22Rv1 (cell line): Measurements from ENCODE around the gene SARS1.

Experiments
- ZFX ChIP-seq: fragments of 450-650 bp; IDR thresholded peaks from 2 replicates; pipeline ENCODE4 v1.6.1; 2017; ENCODE audit warnings: antibody characterized with exemption, borderline replicate concordance
- TF ChIP-seq, protein P1 (sequence below): fragments of 450-650 bp; IDR thresholded peaks from 2 replicates; pipeline ENCODE4 v1.5.1; 2017; ENCODE audit warnings: mild to moderate bottlenecking

DNA sequence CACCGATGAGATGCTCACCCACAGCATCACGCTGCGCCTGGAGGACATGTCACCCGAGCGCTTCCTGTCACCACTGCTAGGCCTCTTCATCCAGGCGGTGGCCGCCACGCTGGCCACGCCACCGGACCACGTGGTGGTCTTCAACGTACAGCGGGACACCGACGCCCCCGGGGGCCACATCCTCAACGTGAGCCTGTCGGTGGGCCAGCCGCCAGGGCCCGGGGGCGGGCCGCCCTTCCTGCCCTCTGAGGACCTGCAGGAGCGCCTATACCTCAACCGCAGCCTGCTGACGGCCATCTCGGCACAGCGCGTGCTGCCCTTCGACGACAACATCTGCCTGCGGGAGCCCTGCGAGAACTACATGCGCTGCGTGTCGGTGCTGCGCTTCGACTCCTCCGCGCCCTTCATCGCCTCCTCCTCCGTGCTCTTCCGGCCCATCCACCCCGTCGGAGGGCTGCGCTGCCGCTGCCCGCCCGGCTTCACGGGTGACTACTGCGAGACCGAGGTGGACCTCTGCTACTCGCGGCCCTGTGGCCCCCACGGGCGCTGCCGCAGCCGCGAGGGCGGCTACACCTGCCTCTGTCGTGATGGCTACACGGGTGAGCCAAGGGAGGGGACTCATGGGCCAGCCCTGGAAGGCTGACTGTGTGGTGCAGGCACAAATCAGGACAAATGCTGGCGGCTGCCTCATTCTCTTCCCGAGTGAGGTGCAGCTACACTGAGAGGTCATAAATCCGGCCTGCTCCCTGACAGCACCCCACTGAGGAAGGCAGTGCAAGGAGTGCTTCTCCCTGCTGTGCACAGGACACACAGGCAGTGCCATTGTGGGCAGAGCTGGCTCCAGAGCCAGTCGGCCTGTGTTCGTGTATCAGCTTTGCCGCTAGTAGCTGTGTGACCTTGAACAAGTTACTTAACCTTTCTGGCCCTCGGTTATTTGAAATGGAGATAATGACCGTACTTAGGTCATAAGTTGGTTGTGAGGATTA lies 45.1 kb downstream of the SARS1 start:
- TF ChIP-seq, protein P1, sequence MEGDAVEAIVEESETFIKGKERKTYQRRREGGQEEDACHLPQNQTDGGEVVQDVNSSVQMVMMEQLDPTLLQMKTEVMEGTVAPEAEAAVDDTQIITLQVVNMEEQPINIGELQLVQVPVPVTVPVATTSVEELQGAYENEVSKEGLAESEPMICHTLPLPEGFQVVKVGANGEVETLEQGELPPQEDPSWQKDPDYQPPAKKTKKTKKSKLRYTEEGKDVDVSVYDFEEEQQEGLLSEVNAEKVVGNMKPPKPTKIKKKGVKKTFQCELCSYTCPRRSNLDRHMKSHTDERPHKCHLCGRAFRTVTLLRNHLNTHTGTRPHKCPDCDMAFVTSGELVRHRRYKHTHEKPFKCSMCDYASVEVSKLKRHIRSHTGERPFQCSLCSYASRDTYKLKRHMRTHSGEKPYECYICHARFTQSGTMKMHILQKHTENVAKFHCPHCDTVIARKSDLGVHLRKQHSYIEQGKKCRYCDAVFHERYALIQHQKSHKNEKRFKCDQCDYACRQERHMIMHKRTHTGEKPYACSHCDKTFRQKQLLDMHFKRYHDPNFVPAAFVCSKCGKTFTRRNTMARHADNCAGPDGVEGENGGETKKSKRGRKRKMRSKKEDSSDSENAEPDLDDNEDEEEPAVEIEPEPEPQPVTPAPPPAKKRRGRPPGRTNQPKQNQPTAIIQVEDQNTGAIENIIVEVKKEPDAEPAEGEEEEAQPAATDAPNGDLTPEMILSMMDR, result no peak
- no peak for TF ChIP-seq ZFX
